CD4-positive, alpha-beta T cell (primary cell): ENCODE results near the gene MAST3. TPM values are rescaled to one million over a fixed set of nuclear protein-coding genes. Genes with fewer than 3 reads are reported as not detected.
A peak's percentile ranks its signal among the peaks of the same experiment; 100 is the strongest.

Source experiments
- ATAC-seq: fragments of 200-7000 bp; cut with Tn5 transposase; one replicate; pipeline ENCODE4 v1.10.0; 2022; ENCODE audit warnings: mild to moderate bottlenecking; ENCODE audit not compliant: poor library complexity
- CTCF ChIA-PET: fragments of 350-600 bp; sonication (Branson Sonifier 250); formaldehyde crosslinking; loops from one replicate; lab custom pipeline; 2021; ENCODE audit warnings: antibody characterized with exemption, inconsistent platforms; lab: Charles Lee
- POLR2A ChIA-PET: fragments of 350-600 bp; sonication (Branson Sonifier 250); formaldehyde crosslinking; loops from one replicate; lab custom pipeline; 2021; ENCODE audit warnings: antibody characterized with exemption, inconsistent platforms; lab: Charles Lee
- DNase-seq, 14 experiments: peaks; one replicate each; pipeline ENCODE4 v3.0.0-alpha.2; 2013 to 2020; ENCODE audit warnings: mixed read lengths in 2 of 14
- H3K27ac ChIP-seq, 2 donors: one replicate each; pipeline versions ENCODE4 v1.5.1 to v1.7.0; 2013; ENCODE audit warnings: low read length in 2 of 2, low read depth in 1 of 2, mild to moderate bottlenecking in 1 of 2
- H3K27me3 ChIP-seq, 2 experiments: 1 replicate in 1 of 2; 2 replicates in 1 of 2; pipeline versions ENCODE4 v1.6.1 to v1.7.0; 2013; ENCODE audit warnings: low read length in 2 of 2, control low read depth in 1 of 2, mild to moderate bottlenecking in 1 of 2, moderate library complexity in 1 of 2; ENCODE audit not compliant: insufficient read depth in 2 of 2, control insufficient read depth in 1 of 2
- H3K36me3 ChIP-seq: one replicate; pipeline ENCODE4 v1.6.1; 2013; ENCODE audit warnings: low read length, control low read depth; ENCODE audit not compliant: insufficient read depth
- H3K4me1 ChIP-seq: one replicate; pipeline ENCODE4 v1.6.1; 2013; ENCODE audit warnings: low read length, control low read depth; ENCODE audit not compliant: insufficient read depth
- H3K4me3 ChIP-seq: one replicate; pipeline ENCODE4 v1.5.1; 2013; ENCODE audit warnings: mild to moderate bottlenecking, low read length, moderate library complexity
- H3K9me3 ChIP-seq, 2 experiments: 1 replicate in 1 of 2; 2 replicates in 1 of 2; pipeline versions ENCODE4 v1.6.1 to v1.7.0; 2013; ENCODE audit warnings: low read length in 2 of 2, mild to moderate bottlenecking in 2 of 2, control low read depth in 1 of 2, moderate library complexity in 1 of 2; ENCODE audit not compliant: control insufficient read depth in 1 of 2, insufficient read depth in 1 of 2
- H3K27ac Mint-ChIP-seq: one replicate; pipeline ENCODE4 v1.8.0; 2020; ENCODE audit warnings: mixed read lengths
- H3K27me3 Mint-ChIP-seq: one replicate; pipeline ENCODE4 v1.8.0; 2021; ENCODE audit warnings: mixed read lengths
- H3K36me3 Mint-ChIP-seq: one replicate; pipeline ENCODE4 v1.8.0; 2021; ENCODE audit warnings: low read depth, mixed read lengths
- H3K4me1 Mint-ChIP-seq: one replicate; pipeline ENCODE4 v1.8.0; 2021; ENCODE audit warnings: low read depth, mixed read lengths
- H3K4me3 Mint-ChIP-seq: one replicate; pipeline ENCODE4 v1.8.0; 2020; ENCODE audit warnings: mild to moderate bottlenecking, mixed read lengths
- H3K9me3 Mint-ChIP-seq: one replicate; pipeline ENCODE4 v1.8.0; 2020; ENCODE audit warnings: mixed read lengths
- CTCF ChIP-seq: fragments of 200-600 bp; IDR thresholded peaks from one replicate; pipeline ENCODE4 v1.8.0; 2022; ENCODE audit warnings: antibody characterized with exemption, mild to moderate bottlenecking
- intact Hi-C, 2 experiments: fragments of 100-400 bp; cut with DNase I in 1 of 2; cut with micrococcal nuclease in 1 of 2; formaldehyde crosslinking; loops; one replicate each; pipeline versions ENCODE4 v1.15.1 to v1.9.0; 2023 to 2025; cut with DNase I, micrococcal nuclease
- total RNA-seq, 174 experiments: library from RNA in 2 of 174; stranded (reverse) in 2 of 174; gene quantifications; one replicate each; pipeline ENCODE4 v1.2.3 and lab custom pipeline; 2021 to 2026

MAST3 gene
- total RNA-seq, 2 experiments from 2014 or later: 16.1 to 16.4 TPM

DNA sequence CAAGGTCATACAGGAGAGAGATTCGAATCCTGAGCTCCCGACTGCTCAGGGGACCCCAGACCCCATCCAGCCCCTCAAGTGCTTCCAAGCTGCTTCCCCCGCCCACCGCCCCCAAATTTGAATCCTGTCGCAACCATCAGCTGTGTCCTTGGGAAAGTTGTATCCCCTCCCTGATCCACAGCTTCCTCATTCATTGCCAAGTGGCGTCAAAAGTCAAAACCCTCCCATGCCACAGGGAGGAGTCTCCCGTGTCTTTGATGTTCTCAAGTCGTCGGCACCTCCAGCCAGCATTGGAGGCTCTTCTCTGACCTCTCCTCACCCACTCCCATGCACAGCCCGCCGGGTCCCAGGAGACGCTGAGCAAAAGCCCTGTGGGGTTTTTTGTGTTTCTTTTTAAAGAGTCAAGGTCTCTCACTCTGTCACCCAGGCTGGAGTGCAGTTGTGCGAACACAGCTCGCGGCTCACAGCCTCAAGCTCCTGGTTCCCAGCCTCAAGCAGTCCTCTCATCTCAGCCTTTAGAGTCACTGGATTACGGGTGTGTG lies 73.2 kb downstream of the MAST3 start:
- peaks cover 13% of the 10 kb centered on the region for H3K4me1 Mint-ChIP-seq
- no peak overlapping the region for H3K27ac Mint-ChIP-seq
- peaks cover 30% of the 10 kb centered on the region for H3K36me3 Mint-ChIP-seq
- POLR2A ChIA-PET: interaction anchor here (0.6 to 1.1 kb wide), 2 partner anchors 22 to 950 kb away, joined by 3 read pairs; no protein-coding TSS in a partner anchor
- TF ChIP-seq CTCF: no peak
- Histone ChIP-seq H3K27ac (peak overlapping the region in 1 of 2 donors; percentile 67), H3K27me3 (no peaks in the 10 kb centered on the region), H3K36me3 (peaks cover 13% of the 10 kb centered on the region), H3K9me3 (no peaks in the 10 kb centered on the region), H3K4me1 (peaks cover 36% of the 10 kb centered on the region), H3K4me3 (no peak overlapping the region)
- CTCF ChIA-PET: no interaction called here
- peak overlapping the region; percentile 48 for H3K4me3 Mint-ChIP-seq
- H3K9me3 Mint-ChIP-seq: no peaks in the 10 kb centered on the region
- intact Hi-C loops: no loop called here
- no peaks in the 10 kb centered on the region for H3K27me3 Mint-ChIP-seq
- peak in 2 of 14 experiments; percentile 41 to 54 for DNase-seq
- ATAC-seq: no peak

GRCh38 chr19:18171605-18172327 lies 74.2 kb downstream of the MAST3 start:
- H3K36me3 Mint-ChIP-seq: peaks cover 21% of the 10 kb centered on the region
- ChIA-PET POLR2A (interaction anchor here (0.6 to 1.0 kb wide), 2 partner anchors 21 to 54 kb away, joined by 3 read pairs; partner anchors contain the start of gene MPV17L2), CTCF (no interaction called here)
- H3K4me3 ChIP-seq: no peak overlapping the region
- peaks cover 6% of the 10 kb centered on the region for H3K36me3 ChIP-seq
- H3K4me1 ChIP-seq: peaks cover 36% of the 10 kb centered on the region
- H3K27ac Mint-ChIP-seq: no peak overlapping the region
- TF ChIP-seq CTCF: no peak
- H3K27me3 ChIP-seq: no peaks in the 10 kb centered on the region
- intact Hi-C loops: no loop called here
- no peaks in the 10 kb centered on the region for H3K9me3 Mint-ChIP-seq
- peak overlapping the region; percentile 13 for H3K4me3 Mint-ChIP-seq
- H3K9me3 ChIP-seq: no peaks in the 10 kb centered on the region
- ATAC-seq (no peak), DNase-seq (peak in 1 of 14 experiments; percentile 19)
- H3K27me3 Mint-ChIP-seq: no peaks in the 10 kb centered on the region
- H3K27ac ChIP-seq: no peak overlapping the region
- peaks cover 13% of the 10 kb centered on the region for H3K4me1 Mint-ChIP-seq

GRCh38 chr19:18172331-18173053 lies 74.9 kb downstream of the MAST3 start:
- no peak for TF ChIP-seq CTCF
- H3K27ac ChIP-seq: peak overlapping the region; percentile 35 to 42
- no peaks in the 10 kb centered on the region for H3K9me3 Mint-ChIP-seq
- DNase-seq: no peak
- CTCF ChIA-PET: interaction anchor here (0.6 kb wide), 1 partner anchor 198 kb away, joined by 5 read pairs; no protein-coding TSS in a partner anchor
- H3K27ac Mint-ChIP-seq: no peak overlapping the region
- H3K4me1 ChIP-seq: peaks cover 36% of the 10 kb centered on the region
- no peaks in the 10 kb centered on the region for H3K9me3 ChIP-seq
- no peaks in the 10 kb centered on the region for H3K27me3 ChIP-seq
- H3K36me3 ChIP-seq: peaks cover under 1% of the 10 kb centered on the region
- no peak for ATAC-seq
- H3K4me1 Mint-ChIP-seq: peaks cover 13% of the 10 kb centered on the region
- H3K36me3 Mint-ChIP-seq: peaks cover 14% of the 10 kb centered on the region
- POLR2A ChIA-PET: interaction anchor here (0.6 to 1.0 kb wide), 2 partner anchors 20 to 55 kb away, joined by 3 read pairs; partner anchors contain the start of gene MPV17L2
- peak overlapping the region; percentile 77 for H3K4me3 Mint-ChIP-seq
- intact Hi-C loops: no loop called here
- no peak overlapping the region for H3K4me3 ChIP-seq
- H3K27me3 Mint-ChIP-seq: no peaks in the 10 kb centered on the region
